Adrenal gland (tissue), 12 donors: Measurements from ENCODE around the gene AP2M1. TPM values are rescaled to one million over a fixed set of nuclear protein-coding genes. Genes with fewer than 3 reads are reported as not detected.

Source experiments
- DNase-seq, 7 donors: peaks; one replicate each; pipeline ENCODE4 v3.0.0-alpha.2; 2019 to 2020
- H3K27ac ChIP-seq, 5 donors: fragments of 200-600 bp; sonication (generic) in 4 of 5; 1 replicate in 3 of 5; 2 replicates in 2 of 5; pipeline versions ENCODE4 v1.5.1 to v1.8.0; 2016 to 2020; ENCODE audit warnings: mild to moderate bottlenecking in 1 of 5
- H3K27me3 ChIP-seq: fragments of 200-600 bp; 2 replicates; pipeline ENCODE4 v1.8.0; 2021
- H3K36me3 ChIP-seq, 2 donors: fragments of 200-600 bp; replicated peaks in 1 of 2; 1 replicate in 1 of 2; 2 replicates in 1 of 2; pipeline versions ENCODE4 v1.5.1 to v1.8.0; 2018 to 2022
- H3K4me1 ChIP-seq, 2 donors: fragments of 200-600 bp; replicated peaks in 1 of 2; 1 replicate in 1 of 2; 2 replicates in 1 of 2; pipeline versions ENCODE4 v1.5.1 to v1.8.0; 2018 to 2021
- H3K4me3 ChIP-seq, 4 donors: fragments of 200-600 bp; sonication (generic) in 3 of 4; one replicate each; pipeline ENCODE4 v1.5.1; 2016 to 2018
- H3K9me3 ChIP-seq, 3 donors: fragments of 200-600 bp; sonication (generic) in 1 of 3; replicated peaks in 1 of 3; 1 replicate in 2 of 3; 2 replicates in 1 of 3; pipeline versions ENCODE4 v1.5.1 to v1.8.0; 2016 to 2021
- CTCF ChIP-seq, 6 experiments: fragments of 450-650 bp in 4 of 6; fragments of 200-600 bp in 2 of 6; sonication (generic) in 1 of 6; IDR thresholded peaks; 1 replicate in 5 of 6; 2 replicates in 1 of 6; pipeline versions ENCODE4 v1.5.1 to v1.8.0; 2016 to 2021; ENCODE audit warnings: antibody characterized with exemption in 6 of 6, mild to moderate bottlenecking in 2 of 6, moderate library complexity in 1 of 6
- POLR2A ChIP-seq, 2 donors: fragments of 450-650 bp; IDR thresholded peaks; one replicate each; pipeline ENCODE4 v1.6.1; 2017; ENCODE audit warnings: antibody characterized with exemption in 2 of 2, mild to moderate bottlenecking in 2 of 2, moderate library complexity in 1 of 2
- WGBS, 4 donors: extraction: QIAGEN DNeasy Blood & Tissue Kit in 2 of 4; methylation state at CpG; one replicate each; pipeline versions ENCODE4 v1.1.5 to v1.1.7; 2013 to 2017; 5-methylcytosine and 5-hydroxymethylcytosine counted together
- intact Hi-C, 2 donors: fragments of 100-400 bp; cut with DNase I; formaldehyde crosslinking; loops; one replicate each; pipeline versions ENCODE4 v1.14.1 to v1.15.0; 2022 to 2023
- polyA plus RNA-seq, 3 donors: library from polyadenylated mRNA; stranded (reverse); fragments of 200-250 nt in 2 of 3; fragments of 350-450 nt in 1 of 3; fragmentation: Illumina TruSeq in 1 of 3; extraction: RNeasy Lipid Tissue Mini Kit (QIAGEN cat#74804) in 1 of 3; gene quantifications; one replicate each; pipeline ENCODE4 v1.2.3, GENCODE V29; 2013 to 2014
- total RNA-seq, 9 donors: library from RNA; depleted of rRNA in 4 of 9; stranded (reverse); fragments of >200 nt in 4 of 9; fragments of 120-200 nt in 1 of 9; fragmentation: NEBNext Ultra II Directional in 1 of 9; extraction: Animal tissue kit (Norgen Biotek cat#: 25700) in 1 of 9; gene quantifications; one replicate each; pipeline versions ENCODE4 v1.1.0 to v1.2.4, GENCODE V29; 2013 to 2023
- donor health status: healthy with polysubstance abuse.
- donor health status: Bipolar disorder and iron deficiency.
- donor health status: DM: yes; HTN: yes; CAD: no.
- donor health status: DM: no; HTN: no; CAD: no.
- donor health status: DM: no; HTN: no; CAD: no.
- donor health status: DM: yes; HTN: yes; CAD: no.

AP2M1 gene
- total and polyA plus RNA-seq, 12 donors: 250 to 882 (median 510) TPM

- intact Hi-C loops: no loop called here
- 1 to 2% (median 1%) methylated on average over 11 to 55 of the region's 66 CpGs; no CpG with 5 or more reads in 1 of the 4 donors for WGBS, 4 donors
- Histone ChIP-seq H3K36me3 (no peaks in the 10 kb centered on the region), H3K27me3 (peaks cover 11% of the 10 kb centered on the region), H3K4me3 (peak within 1 kb of the TSS in 3 of 4 donors; percentile 6 to 85 (median 80)), H3K9me3 (no peaks in the 10 kb centered on the region), H3K27ac (peak within 1 kb of the TSS in 3 of 5 donors; percentile 47 to 78 (median 59)), H3K4me1 (peaks cover 21 to 46% of the 10 kb centered on the region in 2 donors)
- peak; percentile 76 to 89 (median 83) for DNase-seq
- TF ChIP-seq CTCF (IDR thresholded peaks at IDR 0.05): peak in 5 of 6 experiments; percentile 21 to 72 (median 48)
- peak; percentile 74 to 89 for TF ChIP-seq POLR2A (IDR thresholded peaks at IDR 0.05)
These were observed 54.9 kb downstream of the AP2M1 start, which contains the start of gene VWA5B2 for GRCh38 chr3:184229394-184230080. TSS of gene VWA5B2 (plus strand) at chr3:184229585. CDS start at chr3:184230529, 944 bp downstream.

GRCh38 chr3:184230081-184230602, 55.5 kb downstream of the AP2M1 start:
- Histone ChIP-seq H3K36me3 (no peaks in the 10 kb centered on the region), H3K4me1 (peaks cover 22 to 52% of the 10 kb centered on the region in 2 donors), H3K27ac (peak overlapping the region in 2 of 5 donors; percentile 6 to 78), H3K4me3 (peak overlapping the region in 3 of 4 donors; percentile 6 to 85 (median 80)), H3K9me3 (no peaks in the 10 kb centered on the region), H3K27me3 (peaks cover 11% of the 10 kb centered on the region)
- DNase-seq: peak in 1 of 7 donors; percentile 23
- intact Hi-C loops: no loop called here
- TF ChIP-seq CTCF (IDR thresholded peaks at IDR 0.05): no peak
- no peak for TF ChIP-seq POLR2A (IDR thresholded peaks at IDR 0.05)
- 0 to 1% (median 1%) methylated on average over 3 to 61 of the region's 61 CpGs; no CpG with 5 or more reads in 1 of the 4 donors for WGBS, 4 donors

GRCh38 chr3:184230603-184231528, 56.2 kb downstream of the AP2M1 start:
- intact Hi-C loops: no loop called here
- peak overlapping the region in 2 of 5 donors; percentile 6 to 78 for H3K27ac ChIP-seq
- peaks cover 22 to 54% of the 10 kb centered on the region in 2 donors for H3K4me1 ChIP-seq
- DNase-seq: peak in 2 of 7 donors; percentile 44 to 79
- no peaks in the 10 kb centered on the region for H3K36me3 ChIP-seq
- 7 to 29% (median 15%) methylated on average over 14 to 79 of the region's 79 CpGs for WGBS, 4 donors
- H3K9me3 ChIP-seq: no peaks in the 10 kb centered on the region
- H3K4me3 ChIP-seq: peak overlapping the region in 2 of 4 donors; percentile 80 to 85
- peak in 1 of 2 donors; percentile 16 for TF ChIP-seq POLR2A (IDR thresholded peaks at IDR 0.05)
- TF ChIP-seq CTCF (IDR thresholded peaks at IDR 0.05): no peak
- H3K27me3 ChIP-seq: peaks cover 11% of the 10 kb centered on the region
